H9 (cell line): ENCODE measurements around the gene RUNX1. TPM values are rescaled to one million over a fixed set of nuclear protein-coding genes. Genes with fewer than 3 reads are reported as not detected.

Source experiments
- DNase-seq: peaks from one replicate; pipeline ENCODE4 v3.0.0-alpha.2; 2017
- H2AFZ ChIP-seq: one replicate; pipeline ENCODE4 v1.6.1; 2013; ENCODE audit warnings: mild to moderate bottlenecking, low read length, control low read depth, moderate library complexity
- H2AK5ac ChIP-seq: 2 replicates; pipeline ENCODE4 v1.6.1; 2013; ENCODE audit warnings: low read length, control low read depth, mixed read lengths; ENCODE audit not compliant: insufficient read length
- H2BK120ac ChIP-seq: one replicate; pipeline ENCODE4 v1.6.1; 2013; ENCODE audit warnings: low read depth, mild to moderate bottlenecking, low read length, control low read depth, inconsistent platforms; ENCODE audit not compliant: poor library complexity, severe bottlenecking
- H2BK12ac ChIP-seq: 2 replicates; pipeline ENCODE4 v1.6.1; 2013; ENCODE audit warnings: low read length, control low read depth, mixed read lengths, low read depth; ENCODE audit not compliant: insufficient read length
- H2BK15ac ChIP-seq: 2 replicates; pipeline ENCODE4 v1.6.1; 2013; ENCODE audit warnings: low read depth, low read length, control low read depth
- H2BK20ac ChIP-seq: one replicate; pipeline ENCODE4 v1.6.1; 2013; ENCODE audit warnings: low read depth, mild to moderate bottlenecking, low read length, control low read depth, inconsistent platforms; ENCODE audit not compliant: poor library complexity, severe bottlenecking
- H2BK5ac ChIP-seq: 2 replicates; pipeline ENCODE4 v1.6.1; 2013; ENCODE audit warnings: low read length, control low read depth, mixed read lengths; ENCODE audit not compliant: insufficient read length
- H3K14ac ChIP-seq: 2 replicates; pipeline ENCODE4 v1.6.1; 2013; ENCODE audit warnings: low read length, control low read depth; ENCODE audit not compliant: insufficient read depth
- H3K18ac ChIP-seq: 2 replicates; pipeline ENCODE4 v1.6.1; 2013; ENCODE audit warnings: low read depth, mild to moderate bottlenecking, mixed read lengths, low read length, control low read depth; ENCODE audit not compliant: insufficient read length
- H3K23ac ChIP-seq: 2 replicates; pipeline ENCODE4 v1.6.1; 2013; ENCODE audit warnings: low read length, control low read depth, mixed read lengths, low read depth; ENCODE audit not compliant: insufficient read length
- H3K23me2 ChIP-seq: 2 replicates; pipeline ENCODE4 v1.6.1; 2013; ENCODE audit warnings: low read depth, mild to moderate bottlenecking, mixed read lengths, low read length, control low read depth; ENCODE audit not compliant: insufficient read length, poor library complexity, severe bottlenecking
- H3K27ac ChIP-seq: 2 replicates; pipeline ENCODE4 v1.5.1; 2013; ENCODE audit warnings: low read length, control low read depth, mixed read lengths, low read depth; ENCODE audit not compliant: insufficient read length
- H3K27me3 ChIP-seq: 2 replicates; pipeline ENCODE4 v1.6.1; 2013; ENCODE audit warnings: low read length, control low read depth, inconsistent platforms; ENCODE audit not compliant: insufficient read depth
- H3K4ac ChIP-seq: 2 replicates; pipeline ENCODE4 v1.6.1; 2013; ENCODE audit warnings: low read depth, mild to moderate bottlenecking, control low read depth, inconsistent platforms, low read length, moderate library complexity
- H3K4me1 ChIP-seq: 2 replicates; pipeline ENCODE4 v1.6.1; 2013; ENCODE audit warnings: low read length, control low read depth, inconsistent platforms; ENCODE audit not compliant: insufficient read depth
- H3K4me2 ChIP-seq: 2 replicates; pipeline ENCODE4 v1.6.1; 2013; ENCODE audit warnings: low read length, control low read depth, mixed read lengths; ENCODE audit not compliant: insufficient read length, insufficient read depth
- H3K56ac ChIP-seq: 2 replicates; pipeline ENCODE4 v1.6.1; 2013; ENCODE audit warnings: low read depth, mild to moderate bottlenecking, mixed read lengths, low read length, control low read depth; ENCODE audit not compliant: insufficient read length
- H3K79me1 ChIP-seq: 2 replicates; pipeline ENCODE4 v1.6.1; 2013; ENCODE audit warnings: low read depth, mild to moderate bottlenecking, moderate library complexity, low read length, control low read depth, inconsistent platforms; ENCODE audit not compliant: insufficient read depth, poor library complexity, severe bottlenecking
- H3K79me2 ChIP-seq: 2 replicates; pipeline ENCODE4 v1.6.1; 2013; ENCODE audit warnings: low read length, control low read depth, inconsistent platforms; ENCODE audit not compliant: insufficient read depth
- H3K9ac ChIP-seq: 2 replicates; pipeline ENCODE4 v1.6.1; 2013; ENCODE audit warnings: low read length, control low read depth, mixed read lengths; ENCODE audit not compliant: insufficient read length; ENCODE audit errors: extremely low read depth
- H3K9me3 ChIP-seq: one replicate; pipeline ENCODE4 v1.6.1; 2013; ENCODE audit warnings: low read depth, low read length, inconsistent platforms; ENCODE audit not compliant: control insufficient read depth
- H3T11ph ChIP-seq: one replicate; pipeline ENCODE4 v1.6.1; 2013; ENCODE audit warnings: mild to moderate bottlenecking, low read length, control low read depth, inconsistent platforms
- H4K20me1 ChIP-seq: one replicate; pipeline ENCODE4 v1.6.1; 2013; ENCODE audit not compliant: control insufficient read depth, insufficient read length, insufficient read depth
- H4K5ac ChIP-seq: 2 replicates; pipeline ENCODE4 v1.6.1; 2013; ENCODE audit warnings: low read depth, mild to moderate bottlenecking, mixed read lengths, low read length, control low read depth; ENCODE audit not compliant: insufficient read length
- H4K8ac ChIP-seq: replicated peaks from 2 replicates; pipeline ENCODE4 v1.6.1; 2013; ENCODE audit warnings: low read length, control low read depth, mixed read lengths, low read depth; ENCODE audit not compliant: insufficient read length
- H4K91ac ChIP-seq: 2 replicates; pipeline ENCODE4 v1.6.1; 2013; ENCODE audit warnings: low read depth, mild to moderate bottlenecking, moderate library complexity, mixed read lengths, low read length, control low read depth; ENCODE audit not compliant: insufficient read length
- H3K27ac Mint-ChIP-seq, 3 experiments: 2 replicates in 2 of 3; 3 replicates in 1 of 3; pipeline ENCODE4 v1.8.0; 2020 to 2021; ENCODE audit warnings: mixed read lengths in 3 of 3, mild to moderate bottlenecking in 1 of 3, moderate library complexity in 1 of 3
- H3K27me3 Mint-ChIP-seq: 2 replicates; pipeline ENCODE4 v1.8.0; 2021; ENCODE audit warnings: low read depth, mild to moderate bottlenecking, moderate library complexity, mixed read lengths
- H3K36me3 Mint-ChIP-seq, 3 experiments: 2 replicates in 2 of 3; 3 replicates in 1 of 3; pipeline ENCODE4 v1.8.0; 2020 to 2021; ENCODE audit warnings: low read depth in 3 of 3, mixed read lengths in 3 of 3; ENCODE audit not compliant: insufficient read depth in 1 of 3
- H3K4me1 Mint-ChIP-seq, 2 experiments: 2 replicates each; pipeline ENCODE4 v1.8.0; 2020; ENCODE audit warnings: mixed read lengths in 2 of 2
- H3K4me3 Mint-ChIP-seq, 2 experiments: 2 replicates in 1 of 2; 3 replicates in 1 of 2; pipeline ENCODE4 v1.8.0; 2020 to 2021; ENCODE audit warnings: mild to moderate bottlenecking in 2 of 2, mixed read lengths in 2 of 2, moderate library complexity in 1 of 2
- H3K9me3 Mint-ChIP-seq, 2 experiments: 2 replicates in 1 of 2; 3 replicates in 1 of 2; pipeline ENCODE4 v1.8.0; 2020; ENCODE audit warnings: mild to moderate bottlenecking in 2 of 2, mixed read lengths in 2 of 2, moderate library complexity in 1 of 2
- WGBS: extraction: QIAGEN DNeasy Blood & Tissue Kit; methylation state at CpG from one replicate; pipeline ENCODE4 v1.1.7; 2013; ENCODE audit warnings: missing lambda C conversion rate, low lambda C conversion rate, mixed read lengths; ENCODE audit not compliant: insufficient read length; ENCODE audit errors: extremely low coverage; 5-methylcytosine and 5-hydroxymethylcytosine counted together
- total RNA-seq: library from RNA; stranded (reverse); gene quantifications from 2 replicates; pipeline ENCODE4 v1.2.1, GENCODE V29; 2021
- TF ChIP-seq, protein P1 (sequence below): fragments of 200-600 bp; sonication (generic); conservative IDR thresholded peaks from 3 replicates; pipeline ENCODE4 v1.8.0; 2021; ENCODE audit warnings: antibody characterized with exemption, mild to moderate bottlenecking

Gene RUNX1
- total RNA-seq, 1 experiment from 2014 or later = 0.72 TPM

DNA sequence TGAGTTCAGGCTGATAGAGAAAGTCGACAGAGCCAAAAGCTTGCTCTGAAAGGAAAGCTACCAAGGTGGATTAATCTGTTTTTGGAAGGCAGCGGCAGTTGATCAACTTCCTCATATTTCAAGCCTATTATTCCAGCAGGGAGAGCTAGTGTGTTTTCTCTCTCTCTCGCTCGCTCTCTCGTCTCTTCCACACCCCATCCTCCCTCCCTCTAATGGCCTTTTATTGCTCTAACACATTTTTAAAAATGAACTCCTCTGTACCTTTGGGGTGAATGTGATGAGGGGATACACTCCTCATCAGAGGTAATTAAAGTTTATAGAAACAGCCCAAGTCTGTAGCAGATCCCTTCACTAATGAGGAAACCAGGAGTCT lies 253.9 kb downstream of the RUNX1 start:
- WGBS = no CpG with 5 or more reads among the region's 5 CpGs
- H3K79me2 ChIP-seq = no peaks in the 10 kb centered on the region
- H3K4me2 ChIP-seq = no peak overlapping the region

More for the DNA sequence above, 253.9 kb downstream of the RUNX1 start:
- Histone ChIP-seq H4K20me1 (no peaks in the 10 kb centered on the region), H3K27me3 (no peaks in the 10 kb centered on the region), H4K8ac (no peak overlapping the region), H3K27ac (no peak overlapping the region), H3T11ph (no peak overlapping the region), H3K23me2 (no peaks in the 10 kb centered on the region), H2BK120ac (no peak overlapping the region), H2BK12ac (no peak overlapping the region), H4K91ac (no peak overlapping the region), H3K9ac (no peak overlapping the region), H2BK5ac (no peak overlapping the region), H3K4ac (no peak overlapping the region), H3K79me1 (no peaks in the 10 kb centered on the region), H3K4me1 (no peaks in the 10 kb centered on the region), H2BK15ac (no peak overlapping the region), H3K14ac (no peak overlapping the region), H3K23ac (no peak overlapping the region), H2AFZ (no peak overlapping the region), H2AK5ac (no peak overlapping the region), H3K9me3 (no peaks in the 10 kb centered on the region), H3K56ac (no peak overlapping the region), H2BK20ac (no peak overlapping the region), H4K5ac (no peak overlapping the region), H3K18ac (no peak overlapping the region)
- H3K9me3 Mint-ChIP-seq = no peaks in the 10 kb centered on the region
- no peak overlapping the region for H3K4me3 Mint-ChIP-seq
- TF ChIP-seq, protein P1, sequence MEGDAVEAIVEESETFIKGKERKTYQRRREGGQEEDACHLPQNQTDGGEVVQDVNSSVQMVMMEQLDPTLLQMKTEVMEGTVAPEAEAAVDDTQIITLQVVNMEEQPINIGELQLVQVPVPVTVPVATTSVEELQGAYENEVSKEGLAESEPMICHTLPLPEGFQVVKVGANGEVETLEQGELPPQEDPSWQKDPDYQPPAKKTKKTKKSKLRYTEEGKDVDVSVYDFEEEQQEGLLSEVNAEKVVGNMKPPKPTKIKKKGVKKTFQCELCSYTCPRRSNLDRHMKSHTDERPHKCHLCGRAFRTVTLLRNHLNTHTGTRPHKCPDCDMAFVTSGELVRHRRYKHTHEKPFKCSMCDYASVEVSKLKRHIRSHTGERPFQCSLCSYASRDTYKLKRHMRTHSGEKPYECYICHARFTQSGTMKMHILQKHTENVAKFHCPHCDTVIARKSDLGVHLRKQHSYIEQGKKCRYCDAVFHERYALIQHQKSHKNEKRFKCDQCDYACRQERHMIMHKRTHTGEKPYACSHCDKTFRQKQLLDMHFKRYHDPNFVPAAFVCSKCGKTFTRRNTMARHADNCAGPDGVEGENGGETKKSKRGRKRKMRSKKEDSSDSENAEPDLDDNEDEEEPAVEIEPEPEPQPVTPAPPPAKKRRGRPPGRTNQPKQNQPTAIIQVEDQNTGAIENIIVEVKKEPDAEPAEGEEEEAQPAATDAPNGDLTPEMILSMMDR = no peak
- no peak overlapping the region for H3K27ac Mint-ChIP-seq
- H3K4me1 Mint-ChIP-seq = peaks cover 15 to 25% of the 10 kb centered on the region in 2 experiments
- peaks cover 9% of the 10 kb centered on the region for H3K27me3 Mint-ChIP-seq
- no peaks in the 10 kb centered on the region for H3K36me3 Mint-ChIP-seq
- DNase-seq = no peak
